GM23338 (cell line): ENCODE measurements around the gene KCNIP1.

Experiments
- CTCF ChIP-seq, 2 experiments: fragments of 200-600 bp in 1 of 2; sonication (generic) in 1 of 2; conservative IDR thresholded peaks; 2 replicates each; pipeline versions ENCODE4 v1.5.1 to v1.6.1; 2016 to 2017; ENCODE audit warnings: antibody characterized with exemption in 2 of 2, low read depth in 2 of 2, mild to moderate bottlenecking in 2 of 2, moderate library complexity in 1 of 2
- EZH2phosphoT487 ChIP-seq: fragments of 200-600 bp; sonication (generic); IDR thresholded peaks from one replicate; pipeline ENCODE4 v1.8.1; 2018; ENCODE audit warnings: antibody characterized with exemption; ENCODE audit not compliant: unreplicated experiment
- POLR2AphosphoS5 ChIP-seq: IDR thresholded peaks from 2 replicates; pipeline ENCODE4 v1.6.1; 2016; ENCODE audit warnings: antibody characterized with exemption, low read depth
- TF ChIP-seq, protein P1 (sequence below): IDR thresholded peaks from 2 replicates; pipeline ENCODE4 v1.6.1; 2016; ENCODE audit warnings: antibody characterized with exemption

GRCh38 chr5:170719551-170719950 lies 215.7 kb downstream of the KCNIP1 start:
- TF ChIP-seq POLR2AphosphoS5 (no peak), EZH2phosphoT487 (no peak), CTCF (conservative IDR thresholded peaks at IDR 0.05; ENCODE audit: low read depth in 2 of 2) (no peak)
- TF ChIP-seq, protein P1, sequence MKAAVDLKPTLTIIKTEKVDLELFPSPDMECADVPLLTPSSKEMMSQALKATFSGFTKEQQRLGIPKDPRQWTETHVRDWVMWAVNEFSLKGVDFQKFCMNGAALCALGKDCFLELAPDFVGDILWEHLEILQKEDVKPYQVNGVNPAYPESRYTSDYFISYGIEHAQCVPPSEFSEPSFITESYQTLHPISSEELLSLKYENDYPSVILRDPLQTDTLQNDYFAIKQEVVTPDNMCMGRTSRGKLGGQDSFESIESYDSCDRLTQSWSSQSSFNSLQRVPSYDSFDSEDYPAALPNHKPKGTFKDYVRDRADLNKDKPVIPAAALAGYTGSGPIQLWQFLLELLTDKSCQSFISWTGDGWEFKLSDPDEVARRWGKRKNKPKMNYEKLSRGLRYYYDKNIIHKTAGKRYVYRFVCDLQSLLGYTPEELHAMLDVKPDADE: no peak
